Measurements from ENCODE around the gene CALML4. TPM values are rescaled to one million over a fixed set of nuclear protein-coding genes. Genes with fewer than 3 reads are reported as not detected.
"Not testable (repeated sequence)": the region's sequence is repeated elsewhere in the genome, so short reads cannot be mapped to it uniquely, and the experiment has no call there.

Gene CALML4
- total and polyA plus RNA-seq, 4 donors, result 4.4 to 21.3 (median 6.9) TPM

DNA sequence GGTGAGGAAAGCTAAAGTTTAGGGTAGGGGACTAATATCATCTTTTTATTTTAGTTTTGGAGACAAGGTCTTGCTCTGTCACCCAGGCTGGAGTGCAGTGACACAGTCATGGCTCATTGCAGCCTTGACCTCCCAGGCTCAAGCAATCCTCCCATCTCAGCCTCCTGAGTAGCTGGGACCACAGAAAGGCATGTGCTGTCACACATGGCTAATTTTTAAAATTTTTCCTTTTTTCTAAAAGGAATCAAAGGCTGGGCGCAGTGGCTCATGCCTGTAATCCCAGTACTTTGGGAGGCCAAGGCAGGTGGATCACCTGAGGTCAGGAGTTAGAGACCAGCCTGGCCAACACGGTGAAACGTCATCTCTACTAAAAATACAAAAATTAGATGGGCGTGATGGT lies 20.3 kb upstream of the CALML4 start:
- DNase-seq (ENCODE audit: low read depth in 4 of 6, low spot score in 6 of 6); H3K27ac ChIP-seq (ENCODE audit: low read depth, low read length): not testable (repeated sequence)
- WGBS (ENCODE audit: insufficient coverage), result 100% methylated on average over 1 of the region's 4 CpGs

DNA sequence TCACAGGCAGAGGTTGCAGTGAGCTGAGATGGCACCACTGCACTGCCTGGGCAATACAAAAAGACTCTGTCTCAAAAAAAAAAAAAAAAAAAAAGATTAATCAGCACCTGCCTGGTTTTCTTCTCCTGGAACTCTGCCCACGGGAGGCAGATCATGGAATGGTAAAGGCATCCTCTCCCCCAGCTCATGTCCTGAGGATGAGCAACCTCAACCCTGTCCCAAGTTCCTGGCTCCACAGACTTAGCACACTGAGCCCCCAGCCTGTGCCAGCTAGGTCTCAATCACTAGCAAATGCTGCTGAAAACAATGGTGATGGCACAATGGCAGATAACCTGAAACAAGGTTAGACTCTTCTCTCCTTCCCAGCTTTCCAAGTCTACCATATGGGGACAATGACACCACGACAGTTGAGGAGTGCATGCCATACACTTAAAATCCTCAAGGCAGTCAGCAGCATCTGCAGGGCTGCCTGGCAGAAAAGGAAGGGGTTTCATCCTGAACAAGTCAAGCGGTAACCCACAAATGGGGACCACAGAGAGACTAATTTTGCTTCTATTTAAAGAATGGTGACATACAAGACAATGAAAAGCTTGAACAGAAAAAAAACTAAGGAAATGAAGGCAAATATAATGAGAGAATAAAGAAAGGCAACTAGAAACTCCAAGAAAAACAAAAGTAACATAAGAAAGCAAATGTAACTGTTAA lies 19.6 kb upstream of the CALML4 start:
- Histone ChIP-seq H3K27ac (ENCODE audit: low read depth, low read length) (no peak overlapping the region), H3K27me3 (ENCODE audit: control insufficient read depth, insufficient read depth, low read length) (no peaks in the 10 kb centered on the region), H3K9me3 (ENCODE audit: control insufficient read depth, insufficient read depth, low read length) (no peaks in the 10 kb centered on the region), H3K4me3 (ENCODE audit: low read depth, low read length) (no peak overlapping the region), H3K4me1 (ENCODE audit: control insufficient read depth, insufficient read depth, low read length) (peaks cover 15% of the 10 kb centered on the region), H3K36me3 (ENCODE audit: control insufficient read depth, insufficient read depth, low read length) (peaks cover 2% of the 10 kb centered on the region)
- DNase-seq (ENCODE audit: low read depth in 4 of 6, low spot score in 6 of 6), result no peak
- 50% methylated on average over 1 of the region's 3 CpGs for WGBS (ENCODE audit: insufficient coverage)

More for the DNA sequence above, 20.3 kb upstream of the CALML4 start:
- not testable (repeated sequence) for H3K27me3 ChIP-seq (ENCODE audit: control insufficient read depth, insufficient read depth, low read length); H3K9me3 ChIP-seq (ENCODE audit: control insufficient read depth, insufficient read depth, low read length); H3K36me3 ChIP-seq (ENCODE audit: control insufficient read depth, insufficient read depth, low read length); H3K4me3 ChIP-seq (ENCODE audit: low read depth, low read length)
- peaks cover 22% of the 10 kb centered on the region for H3K4me1 ChIP-seq (ENCODE audit: control insufficient read depth, insufficient read depth, low read length)

DNA sequence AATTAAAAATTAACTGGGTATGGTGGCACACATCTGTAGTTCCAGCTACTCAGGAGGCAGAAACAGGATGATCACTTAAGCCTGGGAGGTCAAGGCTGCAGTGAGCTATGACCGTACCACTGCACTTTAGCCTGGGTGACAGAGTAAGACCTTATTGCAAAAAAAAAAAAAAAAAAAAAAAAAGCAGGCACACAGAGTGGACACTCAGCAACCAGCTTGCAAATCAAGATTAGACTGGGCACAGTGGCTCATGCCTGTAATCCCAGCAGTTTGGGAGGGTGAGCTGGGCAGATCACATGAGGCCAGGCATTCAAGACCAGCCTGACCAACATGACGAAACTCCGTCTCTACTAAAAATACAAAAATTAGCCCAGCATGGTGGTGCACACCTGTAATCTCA lies 19.0 kb upstream of the CALML4 start:
- H3K4me3 ChIP-seq (ENCODE audit: low read depth, low read length), result no peak overlapping the region
- WGBS (ENCODE audit: insufficient coverage), result 100% methylated on average over 1 of the region's 3 CpGs
- H3K4me1 ChIP-seq (ENCODE audit: control insufficient read depth, insufficient read depth, low read length), result peaks cover 15% of the 10 kb centered on the region
- H3K27ac ChIP-seq (ENCODE audit: low read depth, low read length), result no peak overlapping the region
- H3K9me3 ChIP-seq (ENCODE audit: control insufficient read depth, insufficient read depth, low read length), result no peaks in the 10 kb centered on the region
- DNase-seq (ENCODE audit: low read depth in 4 of 6, low spot score in 6 of 6), result no peak
- peaks cover 2% of the 10 kb centered on the region for H3K36me3 ChIP-seq (ENCODE audit: control insufficient read depth, insufficient read depth, low read length)
- H3K27me3 ChIP-seq (ENCODE audit: control insufficient read depth, insufficient read depth, low read length), result no peaks in the 10 kb centered on the region

DNA sequence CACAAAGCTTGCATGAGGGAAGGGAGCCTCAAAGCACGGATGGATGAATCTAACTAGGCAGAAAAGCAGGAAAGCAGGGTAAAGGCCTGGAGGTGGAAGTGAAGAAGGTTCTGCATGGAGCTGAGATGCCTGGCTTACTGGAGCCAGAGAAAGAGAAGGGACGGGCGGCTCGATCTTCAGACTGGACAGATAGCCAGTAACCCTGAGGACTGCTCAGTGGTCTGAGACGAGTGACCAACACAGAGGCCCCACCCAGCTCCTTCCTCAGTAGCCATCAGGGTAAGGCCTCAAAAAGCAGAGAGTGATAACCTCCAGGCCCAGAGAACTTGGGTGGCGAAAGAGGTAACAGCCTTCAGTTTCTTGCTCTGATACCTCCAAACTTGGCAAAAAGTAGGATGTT lies 18.0 kb upstream of the CALML4 start:
- Histone ChIP-seq H3K36me3 (ENCODE audit: control insufficient read depth, insufficient read depth, low read length) (peaks cover 5% of the 10 kb centered on the region), H3K4me1 (ENCODE audit: control insufficient read depth, insufficient read depth, low read length) (peaks cover 6% of the 10 kb centered on the region), H3K27me3 (ENCODE audit: control insufficient read depth, insufficient read depth, low read length) (no peaks in the 10 kb centered on the region), H3K9me3 (ENCODE audit: control insufficient read depth, insufficient read depth, low read length) (no peaks in the 10 kb centered on the region), H3K27ac (ENCODE audit: low read depth, low read length) (no peak overlapping the region), H3K4me3 (ENCODE audit: low read depth, low read length) (no peak overlapping the region)
- WGBS (ENCODE audit: insufficient coverage), result 100% methylated on average over 5 of the region's 6 CpGs
- no peak for DNase-seq (ENCODE audit: low read depth in 4 of 6, low spot score in 6 of 6)

DNA sequence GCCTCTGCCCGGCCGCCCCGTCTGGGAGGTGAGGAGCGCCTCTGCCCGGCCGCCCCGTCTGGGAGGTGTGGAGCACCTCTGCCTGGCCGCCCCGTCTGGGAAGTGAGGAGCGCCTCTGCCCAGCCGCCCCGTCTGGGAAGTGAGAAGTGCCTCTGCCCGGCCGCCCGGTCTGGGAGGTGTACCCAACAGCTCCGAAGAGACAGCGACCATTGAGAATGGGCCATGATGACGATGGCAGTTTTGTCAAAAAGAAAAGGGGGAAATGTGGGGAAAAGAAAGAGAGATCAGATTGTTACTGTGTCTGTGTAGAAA lies 17.3 kb upstream of the CALML4 start:
- not testable (repeated sequence) for DNase-seq (ENCODE audit: low read depth in 4 of 6, low spot score in 6 of 6); H3K4me1 ChIP-seq (ENCODE audit: control insufficient read depth, insufficient read depth, low read length); H3K9me3 ChIP-seq (ENCODE audit: control insufficient read depth, insufficient read depth, low read length); H3K27me3 ChIP-seq (ENCODE audit: control insufficient read depth, insufficient read depth, low read length); H3K27ac ChIP-seq (ENCODE audit: low read depth, low read length); H3K4me3 ChIP-seq (ENCODE audit: low read depth, low read length); H3K36me3 ChIP-seq (ENCODE audit: control insufficient read depth, insufficient read depth, low read length)
- 100% methylated on average over 14 of the region's 18 CpGs for WGBS (ENCODE audit: insufficient coverage)

DNA sequence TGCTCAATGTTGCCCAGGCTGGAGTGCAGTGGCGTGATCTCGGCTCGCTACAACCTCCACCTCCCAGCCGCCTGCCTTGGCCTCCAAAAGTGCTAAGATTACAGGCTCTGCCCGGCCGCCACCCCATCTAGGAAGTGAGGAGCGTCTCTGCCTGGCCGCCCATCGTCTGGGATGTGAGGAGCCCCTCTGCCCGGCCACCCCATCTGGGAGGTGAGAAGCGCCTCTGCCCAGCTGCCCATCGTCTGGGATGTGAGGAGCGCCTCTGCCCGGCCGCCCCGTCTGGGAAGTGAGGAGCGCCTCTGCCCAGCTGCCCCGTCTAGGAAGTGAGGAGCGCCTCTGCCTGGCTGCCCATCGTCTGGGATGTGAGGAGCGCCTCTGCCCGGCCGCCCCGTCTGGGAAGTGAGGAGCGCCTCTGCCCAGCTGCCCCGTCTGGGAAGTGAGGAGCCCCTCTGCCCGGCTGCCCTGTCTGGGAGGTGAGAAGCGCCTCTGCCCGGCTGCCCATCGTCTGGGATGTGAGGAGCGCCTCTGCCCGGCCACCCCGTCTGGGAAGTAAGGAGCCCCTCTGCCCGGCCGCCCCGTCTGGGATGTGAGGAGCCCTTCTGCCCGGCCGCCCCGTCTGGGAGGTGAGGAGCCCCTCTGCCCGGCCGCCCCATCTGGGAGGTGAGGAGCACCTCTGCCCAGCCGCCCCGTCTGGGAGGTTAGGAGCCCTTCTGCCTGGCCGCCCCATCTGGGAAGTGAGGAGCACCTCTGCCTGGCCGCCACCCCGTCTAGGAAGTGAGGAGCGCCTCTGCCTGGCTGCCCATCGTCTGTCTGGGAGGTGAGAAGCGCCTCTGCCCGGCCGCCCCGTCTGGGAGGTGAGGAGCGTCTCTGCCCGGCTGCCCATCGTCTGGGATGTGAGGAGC lies 16.6 kb upstream of the CALML4 start:
- not testable (repeated sequence) for H3K36me3 ChIP-seq (ENCODE audit: control insufficient read depth, insufficient read depth, low read length); H3K27ac ChIP-seq (ENCODE audit: low read depth, low read length); DNase-seq (ENCODE audit: low read depth in 4 of 6, low spot score in 6 of 6); H3K4me1 ChIP-seq (ENCODE audit: control insufficient read depth, insufficient read depth, low read length); H3K9me3 ChIP-seq (ENCODE audit: control insufficient read depth, insufficient read depth, low read length); H3K4me3 ChIP-seq (ENCODE audit: low read depth, low read length); H3K27me3 ChIP-seq (ENCODE audit: control insufficient read depth, insufficient read depth, low read length)
- WGBS (ENCODE audit: insufficient coverage), result 97% methylated on average over 43 of the region's 55 CpGs

DNA sequence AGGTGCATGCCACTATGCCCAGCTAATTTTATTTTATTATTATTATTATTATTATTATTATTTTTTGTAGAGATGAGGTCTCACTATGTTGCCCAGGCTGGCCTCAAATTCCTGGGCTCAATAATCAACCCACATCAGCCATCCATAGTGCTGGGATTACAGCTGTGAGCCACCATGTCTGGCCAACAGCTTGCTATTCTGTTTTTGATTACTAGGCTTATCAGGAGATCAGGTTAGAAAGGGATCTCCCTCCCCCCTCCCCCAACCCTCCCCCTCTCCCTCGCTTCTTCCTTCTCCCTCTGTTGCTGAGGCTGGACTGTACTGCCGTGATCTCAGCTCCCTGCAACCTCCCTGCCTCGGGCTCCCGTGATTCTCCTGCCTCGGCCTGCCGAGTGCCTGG lies 15.8 kb upstream of the CALML4 start:
- H3K36me3 ChIP-seq (ENCODE audit: control insufficient read depth, insufficient read depth, low read length), result peaks cover 5% of the 10 kb centered on the region
- WGBS (ENCODE audit: insufficient coverage), result 97% methylated on average over 5 of the region's 6 CpGs
- H3K4me1 ChIP-seq (ENCODE audit: control insufficient read depth, insufficient read depth, low read length), result no peaks in the 10 kb centered on the region
- DNase-seq (ENCODE audit: low read depth in 4 of 6, low spot score in 6 of 6), result no peak
- no peaks in the 10 kb centered on the region for H3K27me3 ChIP-seq (ENCODE audit: control insufficient read depth, insufficient read depth, low read length)
- H3K4me3 ChIP-seq (ENCODE audit: low read depth, low read length), result no peak overlapping the region
- no peak overlapping the region for H3K27ac ChIP-seq (ENCODE audit: low read depth, low read length)
- no peaks in the 10 kb centered on the region for H3K9me3 ChIP-seq (ENCODE audit: control insufficient read depth, insufficient read depth, low read length)

DNA sequence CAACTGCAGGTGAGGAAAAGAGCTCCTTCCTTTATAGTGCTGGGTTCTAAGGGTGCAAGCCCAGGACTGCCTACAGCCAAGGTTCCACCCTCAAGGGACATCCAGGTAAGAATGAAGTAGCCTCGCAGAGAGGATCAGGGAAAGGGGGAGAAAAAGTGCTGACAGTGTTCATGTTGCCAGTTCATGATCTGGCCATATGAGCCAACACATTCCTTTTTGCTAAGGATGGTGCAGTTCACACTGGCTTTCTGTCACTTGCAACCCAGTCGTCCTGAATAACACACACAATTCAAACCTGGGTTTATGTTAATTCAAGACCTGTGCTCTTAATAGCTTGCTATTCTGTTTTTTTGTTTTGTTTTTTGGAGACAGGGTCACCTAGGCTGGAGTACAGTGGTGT lies 15.4 kb upstream of the CALML4 start:
- DNase-seq (ENCODE audit: low read depth in 4 of 6, low spot score in 6 of 6), result no peak
- Histone ChIP-seq H3K9me3 (ENCODE audit: control insufficient read depth, insufficient read depth, low read length) (no peaks in the 10 kb centered on the region), H3K36me3 (ENCODE audit: control insufficient read depth, insufficient read depth, low read length) (peaks cover 5% of the 10 kb centered on the region), H3K4me1 (ENCODE audit: control insufficient read depth, insufficient read depth, low read length) (no peaks in the 10 kb centered on the region), H3K27ac (ENCODE audit: low read depth, low read length) (no peak overlapping the region), H3K4me3 (ENCODE audit: low read depth, low read length) (no peak overlapping the region), H3K27me3 (ENCODE audit: control insufficient read depth, insufficient read depth, low read length) (no peaks in the 10 kb centered on the region)
- 100% methylated on average over 1 of the region's 2 CpGs for WGBS (ENCODE audit: insufficient coverage)

DNA sequence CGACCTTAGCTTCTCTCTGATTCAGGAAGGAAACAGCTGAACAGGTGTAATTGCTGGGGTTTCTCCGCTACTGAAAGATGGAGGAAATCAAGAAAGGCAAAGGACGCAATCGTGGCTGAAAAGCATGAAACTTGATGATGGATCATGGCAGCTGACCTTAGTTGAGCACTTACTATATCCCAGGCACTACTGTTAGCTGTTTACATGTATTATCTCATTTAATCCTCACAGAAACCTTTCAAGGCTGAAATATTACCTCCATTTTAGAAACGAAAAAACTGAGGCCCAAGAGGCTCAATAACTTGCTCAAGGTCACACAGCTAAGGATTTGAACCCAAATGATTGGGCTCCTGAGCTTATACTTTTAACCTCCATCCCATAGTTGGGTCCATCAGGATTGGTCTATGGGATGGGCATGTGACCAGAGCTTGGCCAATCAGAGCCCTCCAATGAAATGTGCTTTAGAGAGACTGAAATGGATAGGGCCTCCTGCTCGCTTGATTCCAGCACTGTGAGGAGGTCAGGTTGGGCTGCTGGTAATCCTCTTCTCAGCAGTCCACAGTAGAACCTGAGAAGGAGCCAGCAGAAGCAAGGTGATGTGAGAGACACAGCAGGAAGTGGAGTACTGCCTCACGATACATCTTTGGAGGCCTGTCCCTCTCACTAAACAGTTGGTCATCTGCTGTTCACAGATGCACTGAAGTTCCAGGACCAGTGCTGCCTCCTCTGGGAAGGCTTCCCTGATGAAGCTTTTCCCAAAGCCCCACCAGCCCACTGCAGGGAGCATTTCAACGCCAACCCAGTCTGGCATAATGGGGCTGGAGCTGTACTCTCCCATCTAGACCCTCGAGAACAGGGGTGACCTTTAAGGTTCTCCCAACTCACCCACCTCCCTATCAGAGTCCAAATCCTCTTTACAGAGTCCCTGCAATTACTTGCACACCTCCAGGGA lies 14.0 kb upstream of the CALML4 start:
- H3K9me3 ChIP-seq (ENCODE audit: control insufficient read depth, insufficient read depth, low read length), result no peaks in the 10 kb centered on the region
- peaks cover 6% of the 10 kb centered on the region for H3K36me3 ChIP-seq (ENCODE audit: control insufficient read depth, insufficient read depth, low read length)
- no peak overlapping the region for H3K4me3 ChIP-seq (ENCODE audit: low read depth, low read length)
- H3K27me3 ChIP-seq (ENCODE audit: control insufficient read depth, insufficient read depth, low read length), result no peaks in the 10 kb centered on the region
- H3K4me1 ChIP-seq (ENCODE audit: control insufficient read depth, insufficient read depth, low read length), result no peaks in the 10 kb centered on the region
- 97% methylated on average over 9 of the region's 9 CpGs for WGBS (ENCODE audit: insufficient coverage)
- DNase-seq (ENCODE audit: low read depth in 4 of 6, low spot score in 6 of 6), result no peak
- H3K27ac ChIP-seq (ENCODE audit: low read depth, low read length), result no peak overlapping the region

Data from spinal cord (tissue), 10 donors.